Breast epithelium (tissue), 4 donors: ENCODE measurements around the gene LSM11. TPM values are rescaled to one million over a fixed set of nuclear protein-coding genes. Genes with fewer than 3 reads are reported as not detected.
A peak's percentile ranks its signal among the peaks of the same experiment; 100 is the strongest.

ENCODE experiments used
- DNase-seq, 2 donors: peaks; one replicate each; pipeline ENCODE4 v3.0.0-alpha.2; 2019; ENCODE audit warnings: low spot score in 2 of 2
- H3K27ac ChIP-seq, 2 donors: fragments of 200-600 bp; sonication (generic) in 1 of 2; one replicate each; pipeline ENCODE4 v1.5.1; 2016 to 2019; ENCODE audit warnings: mild to moderate bottlenecking in 1 of 2
- H3K27me3 ChIP-seq, 2 donors: fragments of 200-600 bp; sonication (generic) in 1 of 2; one replicate each; pipeline versions ENCODE4 v1.5.1 to v1.6.0; 2017 to 2019; ENCODE audit warnings: control low read depth in 1 of 2, mild to moderate bottlenecking in 1 of 2
- H3K36me3 ChIP-seq: fragments of 200-600 bp; one replicate; pipeline ENCODE4 v1.5.1; 2019
- H3K4me1 ChIP-seq, 2 donors: fragments of 200-600 bp; sonication (generic); one replicate each; pipeline ENCODE4 v1.5.1; 2016 to 2019; ENCODE audit warnings: control low read depth in 1 of 2
- H3K4me3 ChIP-seq, 3 donors: fragments of 200-600 bp; sonication (generic); 1 replicate in 2 of 3; 2 replicates in 1 of 3; pipeline ENCODE4 v1.5.1; 2016 to 2019; ENCODE audit warnings: mild to moderate bottlenecking in 3 of 3, moderate library complexity in 2 of 3
- H3K9me3 ChIP-seq, 2 donors: fragments of 200-600 bp; sonication (generic) in 1 of 2; one replicate each; pipeline ENCODE4 v1.5.1; 2016 to 2019; ENCODE audit warnings: control low read depth in 1 of 2
- CTCF ChIP-seq, 3 donors: fragments of 450-650 bp; IDR thresholded peaks; one replicate each; pipeline ENCODE4 v1.5.1; 2016 to 2017; ENCODE audit warnings: antibody characterized with exemption in 3 of 3, mild to moderate bottlenecking in 3 of 3, moderate library complexity in 3 of 3
- POLR2A ChIP-seq: fragments of 450-650 bp; IDR thresholded peaks from one replicate; pipeline ENCODE4 v1.6.1; 2016; ENCODE audit warnings: antibody characterized with exemption, mild to moderate bottlenecking, moderate library complexity
- POLR2AphosphoS5 ChIP-seq, 3 donors: sonication (generic); formaldehyde crosslinking; IDR thresholded peaks; one replicate each; pipeline ENCODE4 v1.6.1; 2017; ENCODE audit warnings: antibody characterized with exemption in 3 of 3
- intact Hi-C: fragments of 100-400 bp; cut with DNase I; formaldehyde crosslinking; loops from one replicate; pipeline ENCODE4 v1.15.1; 2023; ENCODE audit warnings: low total_unique reads
- total RNA-seq, 3 donors: library from RNA; depleted of rRNA; stranded (reverse); fragments of >200 nt; gene quantifications; one replicate each; pipeline ENCODE4 v1.1.0, GENCODE V29; 2016

LSM11 gene
- total RNA-seq, 3 donors from 2014 or later: 1.8 to 5.7 (median 4.6) TPM

DNA sequence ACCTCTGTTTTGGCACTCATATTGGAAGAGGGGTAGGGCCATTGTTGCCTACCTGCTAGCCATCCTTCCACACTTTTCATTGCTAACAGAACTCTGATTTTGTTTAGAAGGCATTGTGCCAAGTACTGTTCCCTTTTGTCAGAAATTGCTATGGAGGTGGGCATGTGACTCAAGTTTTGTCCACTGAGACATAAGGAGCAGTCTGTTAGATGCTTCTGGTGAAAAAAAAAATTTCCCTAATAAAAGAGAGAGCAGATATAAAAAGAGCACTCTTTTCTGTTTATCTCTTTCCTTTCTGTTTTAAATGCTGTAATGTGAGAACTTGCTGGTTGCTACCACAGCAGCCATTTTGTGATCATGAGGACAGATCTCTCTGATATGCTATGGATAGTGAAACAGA lies 34.2 kb upstream of the LSM11 start:
- H3K27me3 ChIP-seq: no peaks in the 10 kb centered on the region
- no peaks in the 10 kb centered on the region for H3K4me1 ChIP-seq
- no peak for DNase-seq
- H3K27ac ChIP-seq: no peak overlapping the region
- H3K36me3 ChIP-seq: no peaks in the 10 kb centered on the region
- H3K9me3 ChIP-seq: no peaks in the 10 kb centered on the region
- intact Hi-C loops: no loop called here
- no peak overlapping the region for H3K4me3 ChIP-seq
- TF ChIP-seq POLR2AphosphoS5 (IDR thresholded peaks at IDR 0.05) (no peak), CTCF (IDR thresholded peaks at IDR 0.05) (no peak), POLR2A (no peak)

DNA sequence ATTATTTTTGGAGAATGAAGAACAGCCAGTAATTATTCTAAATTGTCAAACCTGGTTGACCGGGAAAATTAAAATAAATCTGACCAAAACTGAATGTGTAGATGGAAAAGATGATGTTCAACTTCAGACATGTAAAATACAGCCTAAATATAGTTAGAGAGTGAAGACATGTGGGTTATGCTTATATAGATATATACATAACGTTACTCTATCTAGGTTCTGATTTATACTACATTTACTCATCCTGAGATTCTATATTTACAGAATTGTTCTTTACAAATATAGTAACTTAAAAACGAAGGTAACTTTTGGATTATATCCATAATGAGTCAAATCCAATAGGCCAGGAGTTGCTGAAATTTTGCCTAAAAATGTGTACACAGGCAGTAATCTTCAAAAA lies 33.1 kb upstream of the LSM11 start:
- TF ChIP-seq POLR2A: no peak
- no peak for TF ChIP-seq CTCF (IDR thresholded peaks at IDR 0.05)
- TF ChIP-seq POLR2AphosphoS5 (IDR thresholded peaks at IDR 0.05): no peak
- Histone ChIP-seq H3K9me3 (no peaks in the 10 kb centered on the region), H3K27me3 (no peaks in the 10 kb centered on the region), H3K4me1 (no peaks in the 10 kb centered on the region), H3K27ac (no peak overlapping the region), H3K4me3 (no peak overlapping the region), H3K36me3 (no peaks in the 10 kb centered on the region)
- DNase-seq: no peak
- intact Hi-C loops: no loop called here

GRCh38 chr5:157710882-157711281 lies 32.6 kb upstream of the LSM11 start:
- H3K9me3 ChIP-seq: no peaks in the 10 kb centered on the region
- no peak for DNase-seq
- H3K36me3 ChIP-seq: no peaks in the 10 kb centered on the region
- H3K4me1 ChIP-seq: no peaks in the 10 kb centered on the region
- TF ChIP-seq POLR2AphosphoS5 (IDR thresholded peaks at IDR 0.05) (no peak), POLR2A (no peak), CTCF (IDR thresholded peaks at IDR 0.05) (no peak)
- intact Hi-C loops: no loop called here
- no peak overlapping the region for H3K27ac ChIP-seq
- H3K4me3 ChIP-seq: no peak overlapping the region
- no peaks in the 10 kb centered on the region for H3K27me3 ChIP-seq

DNA sequence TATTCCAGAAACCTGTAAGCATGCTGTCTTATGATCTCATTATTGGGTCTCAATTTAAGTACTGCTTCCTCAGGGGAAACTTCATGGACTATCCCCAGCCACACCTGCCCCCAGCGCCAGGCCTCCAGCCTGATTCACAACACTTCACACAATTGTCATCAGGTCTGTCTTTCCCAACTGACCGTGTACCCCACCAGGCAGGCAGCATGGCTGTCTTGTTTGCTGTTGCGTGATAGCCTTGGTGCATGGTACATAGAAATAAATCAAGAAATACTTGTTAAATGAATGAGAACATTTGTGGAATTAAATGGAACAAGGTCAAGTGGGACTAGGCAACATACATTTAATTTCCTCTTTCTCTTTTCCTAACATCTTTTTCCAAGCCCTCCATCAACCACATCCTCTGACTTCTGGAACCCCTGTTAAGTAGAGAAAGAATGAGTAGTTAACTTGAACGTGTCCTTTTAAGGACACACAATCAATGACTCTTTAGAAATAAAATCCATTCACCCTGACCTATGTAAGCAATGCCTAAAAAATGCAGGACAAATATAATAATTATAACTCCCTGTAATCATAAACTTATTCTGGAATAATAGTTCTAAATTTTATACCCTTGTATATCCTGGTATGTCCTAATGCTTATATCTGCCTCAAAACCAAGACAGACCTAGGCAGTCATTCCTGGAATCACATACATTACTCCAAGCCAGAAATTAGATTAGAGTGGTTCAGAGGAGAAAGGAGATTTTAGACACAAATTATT lies 29.5 kb upstream of the LSM11 start:
- Histone ChIP-seq H3K27me3 (no peaks in the 10 kb centered on the region), H3K4me3 (no peak overlapping the region), H3K27ac (no peak overlapping the region), H3K4me1 (no peaks in the 10 kb centered on the region), H3K9me3 (no peaks in the 10 kb centered on the region), H3K36me3 (no peaks in the 10 kb centered on the region)
- intact Hi-C loops: no loop called here
- TF ChIP-seq CTCF (IDR thresholded peaks at IDR 0.05) (no peak), POLR2AphosphoS5 (IDR thresholded peaks at IDR 0.05) (no peak), POLR2A (no peak)
- DNase-seq: no peak

DNA sequence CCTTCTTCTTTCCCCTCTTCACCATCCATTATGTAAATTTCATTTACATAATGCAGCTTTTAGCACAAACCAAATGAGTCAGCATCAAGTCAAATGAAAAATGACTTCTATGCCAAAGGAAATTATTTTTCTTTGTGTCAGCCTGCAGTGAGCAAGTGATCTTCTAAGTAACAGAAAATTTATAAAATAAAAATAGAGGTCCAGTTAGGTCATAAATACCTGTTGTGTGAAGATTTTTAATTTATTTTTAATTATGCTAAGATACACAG lies 29.0 kb upstream of the LSM11 start:
- TF ChIP-seq POLR2A (no peak), POLR2AphosphoS5 (IDR thresholded peaks at IDR 0.05) (no peak)
- Histone ChIP-seq H3K36me3 (no peaks in the 10 kb centered on the region), H3K4me1 (no peaks in the 10 kb centered on the region), H3K27me3 (no peaks in the 10 kb centered on the region), H3K27ac (no peak overlapping the region), H3K9me3 (no peaks in the 10 kb centered on the region), H3K4me3 (no peak overlapping the region)
- intact Hi-C loops: no loop called here
- no peak for DNase-seq

- intact Hi-C loops: no loop called here
- Histone ChIP-seq H3K36me3 (no peaks in the 10 kb centered on the region), H3K9me3 (no peaks in the 10 kb centered on the region), H3K4me1 (no peaks in the 10 kb centered on the region), H3K27ac (no peak overlapping the region), H3K27me3 (no peaks in the 10 kb centered on the region), H3K4me3 (no peak overlapping the region)
- no peak for TF ChIP-seq POLR2AphosphoS5 (IDR thresholded peaks at IDR 0.05)
- peak; percentile 10 to 69 (median 39) for TF ChIP-seq CTCF (IDR thresholded peaks at IDR 0.05)
- no peak for TF ChIP-seq POLR2A
- DNase-seq: no peak
Measured at GRCh38 chr5:157718519-157718918, 25.0 kb upstream of the LSM11 start.
